Spleen (tissue), 11 donors: ENCODE results near the gene PDK2. TPM values are rescaled to one million over a fixed set of nuclear protein-coding genes. Genes with fewer than 3 reads are reported as not detected.

ENCODE experiments used
- DNase-seq: peaks from one replicate; pipeline ENCODE4 v3.0.0-alpha.2; 2020
- H3K27ac ChIP-seq, 8 donors: fragments of 200-600 bp; sonication (generic) in 7 of 8; 1 replicate in 4 of 8; 2 replicates in 4 of 8; pipeline versions ENCODE4 v1.5.0 to v1.8.0; 2016 to 2021; ENCODE audit warnings: inconsistent platforms in 4 of 8, mild to moderate bottlenecking in 4 of 8, moderate library complexity in 1 of 8
- H3K27me3 ChIP-seq, 7 donors: fragments of 200-600 bp; sonication (generic) in 6 of 7; replicated peaks in 1 of 7; 1 replicate in 4 of 7; 2 replicates in 3 of 7; pipeline versions ENCODE4 v1.5.0 to v1.8.0; 2016 to 2021; ENCODE audit warnings: inconsistent platforms in 3 of 7, mild to moderate bottlenecking in 1 of 7
- H3K36me3 ChIP-seq, 6 donors: fragments of 200-600 bp; sonication (generic) in 5 of 6; 1 replicate in 4 of 6; 2 replicates in 2 of 6; pipeline versions ENCODE4 v1.5.0 to v1.8.0; 2016 to 2021; ENCODE audit warnings: inconsistent platforms in 2 of 6
- H3K4me1 ChIP-seq, 6 donors: fragments of 200-600 bp; sonication (generic) in 5 of 6; 1 replicate in 3 of 6; 2 replicates in 3 of 6; pipeline versions ENCODE4 v1.5.0 to v1.8.0; 2016 to 2021; ENCODE audit warnings: inconsistent platforms in 3 of 6
- H3K4me3 ChIP-seq, 8 donors: fragments of 200-600 bp; sonication (generic) in 7 of 8; 1 replicate in 4 of 8; 2 replicates in 4 of 8; pipeline versions ENCODE4 v1.5.0 to v1.8.0; 2016 to 2021; ENCODE audit warnings: inconsistent platforms in 4 of 8, mild to moderate bottlenecking in 4 of 8, moderate library complexity in 2 of 8
- H3K9me3 ChIP-seq, 8 donors: fragments of 200-600 bp; sonication (generic) in 7 of 8; 1 replicate in 4 of 8; 2 replicates in 4 of 8; pipeline versions ENCODE4 v1.5.0 to v1.8.0; 2016 to 2021; ENCODE audit warnings: inconsistent platforms in 4 of 8
- CTCF ChIP-seq, 11 experiments: fragments of 200-600 bp in 7 of 11; fragments of 450-650 bp in 4 of 11; sonication (generic) in 4 of 11; IDR thresholded peaks in 8 of 11; conservative IDR thresholded peaks in 3 of 11; 1 replicate in 7 of 11; 2 replicates in 4 of 11; pipeline versions ENCODE4 v1.4.0 to v1.8.0; 2016 to 2021; ENCODE audit warnings: antibody characterized with exemption in 11 of 11, inconsistent platforms in 4 of 11, mild to moderate bottlenecking in 1 of 11
- POLR2A ChIP-seq, 3 donors: fragments of 450-650 bp; IDR thresholded peaks; one replicate each; pipeline ENCODE4 v1.5.1; 2017; ENCODE audit warnings: antibody characterized with exemption in 3 of 3, mild to moderate bottlenecking in 1 of 3
- POLR2AphosphoS5 ChIP-seq, 3 donors: sonication (generic); formaldehyde crosslinking; IDR thresholded peaks; one replicate each; pipeline ENCODE4 v1.5.1; 2017; ENCODE audit warnings: antibody characterized with exemption in 3 of 3
- WGBS, 5 donors: extraction: QIAGEN DNeasy Blood & Tissue Kit in 3 of 5; methylation state at CpG; one replicate each; pipeline versions ENCODE4 v1.1.5 to v1.1.7; 2013 to 2018; 5-methylcytosine and 5-hydroxymethylcytosine counted together
- intact Hi-C: fragments of 100-400 bp; cut with DNase I; formaldehyde crosslinking; loops from one replicate; pipeline ENCODE4 v1.15.0; 2023; ENCODE audit warnings: low total_unique reads
- polyA plus RNA-seq, 3 donors: library from polyadenylated mRNA; stranded (reverse); fragments of 200-250 nt; gene quantifications; one replicate each; pipeline ENCODE4 v1.2.1, GENCODE V29; 2013
- total RNA-seq, 7 donors: library from RNA; depleted of rRNA in 3 of 7; stranded (reverse); fragments of >200 nt in 3 of 7; fragmentation: NEBNext Ultra II Directional in 4 of 7; extraction: Animal tissue kit (Norgen Biotek cat#: 25700) in 4 of 7; gene quantifications; one replicate each; pipeline versions ENCODE4 v1.1.0 to v1.2.1, GENCODE V29; 2016 to 2021
- donor health status: healthy with polysubstance abuse.
- donor health status: DM: no; HTN: no; CAD: no; lungs with moderate emphysema.
- donor health status: DM: no; HTN: no; CAD: no.
- donor health status: Bipolar disorder and iron deficiency.
- donor health status: healthy.
- donor health status: DM: no; HTN: no; CAD: no.
- donor health status: DM: yes; HTN: yes; CAD: no.

The PDK2 gene
- total and polyA plus RNA-seq, 10 donors, result 8.7 to 41.5 (median 24.3) TPM

- Histone ChIP-seq H3K4me1 (no peaks in the 10 kb centered on the region), H3K27ac (no peak overlapping the region), H3K27me3 (no peaks in the 10 kb centered on the region), H3K4me3 (no peak overlapping the region), H3K36me3 (peaks cover 0 to 97% (median 23%) of the 10 kb centered on the region in 6 donors), H3K9me3 (peaks cover 0 to 5% (median 0%) of the 10 kb centered on the region in 8 donors)
- TF ChIP-seq CTCF (IDR thresholded peaks at IDR 0.05 in 8 of 11, conservative IDR thresholded peaks at IDR 0.05 in 3 of 11) (no peak), POLR2AphosphoS5 (IDR thresholded peaks at IDR 0.05) (no peak)
- DNase-seq, result no peak
- intact Hi-C loops, result no loop called here
- 76 to 94% (median 85%) methylated on average over 6 of the region's 6 CpGs for WGBS, 5 donors
Observed at GRCh38 chr17:50071692-50072091, 23.5 kb upstream of the PDK2 start.

GRCh38 chr17:50072130-50072529, 23.0 kb upstream of the PDK2 start:
- Histone ChIP-seq H3K27ac (no peak overlapping the region), H3K36me3 (peaks cover 0 to 97% (median 25%) of the 10 kb centered on the region in 6 donors), H3K4me3 (no peak overlapping the region), H3K9me3 (peaks cover 0 to 5% (median 0%) of the 10 kb centered on the region in 8 donors), H3K27me3 (no peaks in the 10 kb centered on the region), H3K4me1 (no peaks in the 10 kb centered on the region)
- intact Hi-C loops, result no loop called here
- DNase-seq, result no peak
- WGBS, 5 donors, result 70 to 83% (median 78%) methylated on average over 3 of the region's 3 CpGs
- no peak for TF ChIP-seq CTCF (IDR thresholded peaks at IDR 0.05 in 8 of 11, conservative IDR thresholded peaks at IDR 0.05 in 3 of 11)
- no peak for TF ChIP-seq POLR2A (IDR thresholded peaks at IDR 0.05)

GRCh38 chr17:50072925-50073324, 22.2 kb upstream of the PDK2 start:
- Histone ChIP-seq H3K27me3 (no peaks in the 10 kb centered on the region), H3K4me3 (no peak overlapping the region), H3K9me3 (peaks cover 0 to 5% (median 0%) of the 10 kb centered on the region in 8 donors), H3K27ac (no peak overlapping the region), H3K4me1 (no peaks in the 10 kb centered on the region), H3K36me3 (peaks cover 0 to 100% (median 29%) of the 10 kb centered on the region in 6 donors)
- DNase-seq, result no peak
- intact Hi-C loops, result no loop called here
- WGBS, 5 donors, result 91 to 100% (median 96%) methylated on average over 1 of the region's 1 CpG
- no peak for TF ChIP-seq POLR2AphosphoS5 (IDR thresholded peaks at IDR 0.05)

GRCh38 chr17:50074227-50074626, 20.9 kb upstream of the PDK2 start:
- Histone ChIP-seq H3K36me3 (peaks cover 0 to 100% (median 35%) of the 10 kb centered on the region in 6 donors), H3K9me3 (peaks cover 0 to 5% (median 0%) of the 10 kb centered on the region in 8 donors), H3K27ac (no peak overlapping the region), H3K4me1 (no peaks in the 10 kb centered on the region), H3K27me3 (no peaks in the 10 kb centered on the region), H3K4me3 (no peak overlapping the region)
- TF ChIP-seq CTCF (IDR thresholded peaks at IDR 0.05 in 8 of 11, conservative IDR thresholded peaks at IDR 0.05 in 3 of 11) (no peak), POLR2A (IDR thresholded peaks at IDR 0.05) (no peak), POLR2AphosphoS5 (IDR thresholded peaks at IDR 0.05) (no peak)
- WGBS, 5 donors, result 93 to 100% (median 94%) methylated on average over 3 to 6 of the region's 6 CpGs
- DNase-seq, result no peak
- intact Hi-C loops, result no loop called here
